ENCODE data around the gene FUT1.
A peak's percentile ranks its signal among the peaks of the same experiment; 100 is the strongest.
"Not testable (repeated sequence)": the region's sequence is repeated elsewhere in the genome, so short reads cannot be mapped to it uniquely, and the experiment has no call there.

Gene FUT1

DNA sequence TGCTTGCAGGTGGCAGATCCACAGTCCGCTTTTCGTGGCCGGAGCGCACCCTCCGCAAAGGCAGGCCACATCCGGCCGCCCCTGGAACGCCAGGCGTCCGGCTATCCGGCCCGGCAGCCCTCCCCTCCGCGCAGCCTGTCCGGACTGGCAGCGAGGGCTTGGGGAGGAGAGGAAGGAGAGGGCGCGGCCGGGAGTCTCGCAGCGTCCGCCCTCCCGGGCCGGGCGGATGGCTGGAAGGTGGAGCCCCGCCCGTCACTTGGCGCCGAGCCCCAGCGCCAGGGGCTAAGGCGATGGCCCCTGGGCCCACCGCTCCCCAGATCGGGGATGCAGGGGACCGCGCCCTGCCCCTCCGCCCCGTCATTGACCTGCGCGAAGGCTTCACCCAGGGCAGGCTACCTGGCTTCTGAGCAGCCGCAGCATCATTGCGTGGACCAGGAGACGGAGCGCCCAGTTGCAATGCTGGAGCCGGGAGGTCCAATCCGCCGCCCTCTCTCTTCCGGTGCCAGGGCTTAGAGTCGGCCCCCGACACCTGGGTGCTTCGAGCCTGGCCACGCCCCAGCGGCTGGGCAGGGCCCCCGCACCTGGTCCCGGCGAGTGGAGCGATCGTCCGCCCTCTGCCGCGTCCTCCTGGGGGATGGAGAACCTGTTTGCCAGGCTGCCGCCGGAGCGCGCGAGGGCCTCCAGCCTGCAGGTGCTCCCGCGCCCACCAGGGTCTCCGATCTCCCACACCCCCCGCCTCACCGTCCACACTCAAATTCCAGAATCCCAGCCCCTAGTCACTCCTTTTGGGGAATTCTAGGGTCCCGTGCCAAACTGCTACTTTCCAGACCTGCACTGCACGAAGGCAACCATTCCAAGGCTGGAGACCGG is at the start of gene FUT1:
TSS of gene FUT1 (minus strand) at position 146 of the 870 bp plus-strand sequence. CDS start 1,360 bp downstream, outside the sequence.
- DNase-seq (ENCODE audit: low spot score): no peak
- FAIRE-seq: no peak

DNA sequence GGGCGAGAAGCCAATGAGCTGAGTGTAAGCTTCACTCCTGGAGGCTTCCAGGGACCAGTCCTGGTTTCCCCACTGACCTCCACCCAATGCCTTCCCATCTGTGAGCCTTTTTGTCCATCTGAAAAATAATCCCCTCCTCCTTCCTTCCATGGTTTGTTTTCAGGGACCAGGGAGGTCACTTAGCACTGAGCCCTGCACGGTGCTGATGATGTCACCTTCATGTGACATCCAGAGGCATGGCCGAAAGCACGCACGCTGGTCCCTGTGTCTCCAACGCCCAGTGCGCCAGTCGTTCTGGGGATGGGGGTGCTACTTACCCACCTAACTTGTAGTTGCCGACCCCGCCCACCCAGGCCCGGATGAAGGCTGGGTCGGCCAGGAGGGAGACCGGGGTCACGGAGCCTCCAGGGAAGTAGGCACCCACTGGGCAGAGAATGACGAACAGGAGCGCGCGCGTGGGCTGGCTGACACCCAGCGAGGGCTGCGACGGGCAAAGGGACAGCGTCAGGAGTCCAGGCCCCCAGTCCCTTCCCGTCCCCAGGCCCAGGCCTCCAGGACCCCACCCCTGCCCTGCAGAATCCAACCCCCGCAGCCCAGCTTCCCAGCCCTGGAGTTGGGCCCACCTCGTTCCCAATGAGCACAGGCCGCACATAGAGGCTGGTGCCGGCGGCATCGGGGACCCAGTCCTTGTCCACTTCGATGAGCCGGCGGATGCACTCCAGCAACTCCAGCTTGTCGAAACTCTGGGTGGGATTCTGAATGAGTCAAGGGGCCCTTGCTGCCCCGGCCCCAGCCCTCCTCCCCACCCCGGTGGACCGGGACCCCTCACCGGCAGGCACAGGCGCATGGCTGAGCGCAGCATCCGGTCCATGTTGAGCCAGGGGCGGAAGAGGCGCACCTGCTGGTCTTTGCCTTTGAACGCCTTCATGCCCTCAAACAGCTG is 47.2 kb upstream of the FUT1 start:
- no peak for FAIRE-seq
- DNase-seq (ENCODE audit: low spot score): no peak

DNA sequence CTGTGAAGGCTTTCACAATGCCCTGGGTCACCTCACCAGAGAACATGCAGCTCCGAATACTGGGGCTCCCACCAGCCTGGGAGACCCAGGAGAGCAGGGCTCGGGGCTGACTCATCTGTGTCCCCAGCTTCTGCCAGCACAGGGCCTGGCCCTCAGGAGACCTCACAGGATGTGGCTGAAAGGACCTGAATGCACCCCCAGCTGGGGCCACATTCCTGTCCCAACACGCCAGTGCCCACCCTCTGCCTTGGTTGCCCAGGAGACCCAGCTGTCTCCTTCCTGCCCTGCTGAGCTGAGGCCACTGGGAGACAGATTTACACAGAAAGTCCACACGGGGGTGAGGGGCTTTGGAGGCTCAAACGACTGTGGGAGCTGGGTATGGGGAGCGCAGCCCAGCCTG is 46.5 kb upstream of the FUT1 start:
- no peak for FAIRE-seq
- DNase-seq (ENCODE audit: low spot score): no peak

DNA sequence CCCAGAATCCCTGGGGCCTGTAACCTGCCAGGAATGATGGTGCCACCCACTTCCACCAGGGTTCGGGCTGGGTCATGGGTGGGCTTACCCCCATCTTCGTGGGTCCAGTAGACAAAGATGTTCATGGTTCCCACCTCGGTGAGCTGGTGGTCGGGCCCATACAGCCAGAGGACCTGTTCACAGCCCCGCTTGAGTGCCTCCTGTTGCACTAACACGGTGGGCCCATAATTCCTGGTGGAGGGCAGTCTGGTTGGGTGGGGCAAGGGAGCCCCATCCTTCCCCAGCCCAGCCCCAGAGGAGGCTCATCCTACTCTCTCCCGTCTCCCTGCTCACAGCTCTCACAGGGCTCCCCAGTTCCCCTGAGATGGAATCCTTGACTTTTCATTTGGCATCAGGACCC is 44.7 kb upstream of the FUT1 start:
- FAIRE-seq: no peak

DNA sequence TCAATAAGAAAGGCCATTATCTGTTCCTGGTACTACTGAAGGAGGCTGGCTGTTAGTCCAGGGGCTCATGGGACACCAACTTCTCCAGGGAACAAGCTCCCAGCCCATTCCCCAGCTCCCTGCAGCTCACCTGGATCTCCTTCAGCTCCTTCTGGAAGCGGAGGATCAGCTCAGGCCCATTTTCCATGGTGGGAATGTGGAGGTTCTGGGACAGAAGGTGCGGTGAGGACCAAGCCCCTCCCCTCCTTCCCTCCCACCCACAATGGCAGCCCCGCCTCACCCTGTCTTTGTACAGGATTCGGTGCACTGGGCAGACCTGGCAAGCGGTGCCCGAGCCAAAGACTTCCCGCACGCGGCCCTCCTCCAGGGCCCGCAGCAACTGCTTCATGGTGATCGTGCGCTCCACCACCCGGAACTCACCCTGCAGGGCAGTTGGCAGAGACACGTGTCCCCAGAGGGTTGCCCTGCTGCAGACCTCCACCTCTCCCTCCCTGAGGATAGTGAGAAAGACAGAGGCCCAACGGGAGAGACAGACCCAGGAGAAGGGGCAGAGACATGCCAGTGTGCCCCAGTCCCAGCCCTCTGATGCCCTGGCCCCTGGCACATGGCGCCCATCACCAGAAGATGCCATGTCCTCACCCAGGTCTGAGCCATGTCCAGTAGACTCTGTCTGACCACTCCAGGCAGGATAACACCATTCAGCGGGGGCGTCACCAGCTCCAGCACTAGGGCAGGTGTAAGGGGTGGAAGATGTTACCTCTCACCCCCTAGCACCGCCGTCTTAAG is 44.0 kb upstream of the FUT1 start:
- FAIRE-seq (no peak), DNase-seq (ENCODE audit: low spot score) (no peak)

More for the DNA sequence above, 44.7 kb upstream of the FUT1 start:
- DNase-seq (ENCODE audit: low spot score): no peak

DNA sequence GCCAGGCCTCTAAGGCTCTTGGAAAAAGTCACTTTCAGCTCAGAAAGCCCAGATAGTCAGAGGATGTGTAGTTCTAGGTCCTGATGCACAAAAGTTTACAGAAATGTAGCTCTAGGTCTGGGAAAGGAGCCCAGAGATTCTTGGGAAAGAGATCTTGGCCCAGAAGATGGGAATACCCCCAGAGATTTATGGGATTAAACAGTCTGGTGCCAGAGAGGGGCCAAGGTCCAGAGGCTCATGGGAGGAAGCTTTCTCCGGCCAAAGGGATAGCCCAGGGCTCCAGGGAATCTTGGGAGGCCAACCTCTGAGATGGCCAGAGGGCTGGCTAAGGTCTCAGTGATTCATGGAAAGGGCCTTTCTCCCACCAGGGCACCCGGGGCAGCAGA is 43.2 kb upstream of the FUT1 start:
- no peak for FAIRE-seq
- no peak for DNase-seq (ENCODE audit: low spot score)

DNA sequence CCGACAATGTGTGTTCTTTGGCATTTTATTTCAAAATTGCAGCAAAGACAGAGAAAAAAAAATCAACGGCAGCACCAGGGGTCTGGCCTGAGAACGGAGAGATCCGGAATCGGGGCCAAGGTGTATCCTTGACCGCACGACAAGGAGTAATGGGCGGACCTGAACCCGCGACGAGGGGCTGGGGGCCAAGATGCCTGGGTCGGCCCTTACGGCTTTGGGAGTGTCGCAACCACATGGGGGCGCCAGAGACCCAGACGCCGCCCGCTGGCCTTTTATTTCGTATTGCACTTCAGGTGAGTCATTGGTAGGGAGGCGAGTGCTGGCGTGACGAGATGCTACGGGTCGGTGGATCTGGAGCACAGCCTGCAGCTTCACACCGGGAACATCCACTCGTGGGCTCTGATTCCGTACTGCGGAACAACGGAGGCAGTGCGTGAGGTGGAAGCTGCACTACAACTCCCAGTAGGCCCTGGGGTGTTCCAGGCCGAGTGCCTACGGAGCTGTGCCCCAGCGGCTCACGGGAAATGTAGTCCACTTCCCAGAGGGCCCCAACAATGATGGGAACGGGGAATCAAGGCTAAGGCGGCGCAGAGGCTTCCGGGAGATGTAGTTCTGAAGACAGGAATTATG is 42.7 kb upstream of the FUT1 start:
- DNase-seq (ENCODE audit: low spot score) (peak; percentile 85), FAIRE-seq (peak; percentile 75)

DNA sequence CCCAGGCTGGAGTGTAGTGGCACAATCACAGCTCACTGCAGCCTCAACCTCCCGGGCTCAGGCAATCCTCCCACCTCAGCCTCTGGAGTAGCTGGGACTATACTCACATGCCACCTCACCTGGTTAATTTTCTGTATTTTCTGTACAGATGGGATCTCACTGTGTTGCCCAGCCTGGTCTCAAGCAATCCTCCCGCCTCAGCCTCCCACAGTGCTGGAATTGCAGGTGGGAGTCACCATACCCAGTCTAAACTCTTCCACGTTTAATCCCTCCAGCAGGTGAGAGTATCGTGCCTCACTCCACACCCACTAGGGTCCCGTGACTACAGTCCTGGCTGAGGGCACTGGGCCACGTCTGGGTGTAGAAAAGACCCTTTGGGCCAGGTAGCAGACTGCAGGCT is 41.9 kb upstream of the FUT1 start:
- FAIRE-seq: no peak

DNA sequence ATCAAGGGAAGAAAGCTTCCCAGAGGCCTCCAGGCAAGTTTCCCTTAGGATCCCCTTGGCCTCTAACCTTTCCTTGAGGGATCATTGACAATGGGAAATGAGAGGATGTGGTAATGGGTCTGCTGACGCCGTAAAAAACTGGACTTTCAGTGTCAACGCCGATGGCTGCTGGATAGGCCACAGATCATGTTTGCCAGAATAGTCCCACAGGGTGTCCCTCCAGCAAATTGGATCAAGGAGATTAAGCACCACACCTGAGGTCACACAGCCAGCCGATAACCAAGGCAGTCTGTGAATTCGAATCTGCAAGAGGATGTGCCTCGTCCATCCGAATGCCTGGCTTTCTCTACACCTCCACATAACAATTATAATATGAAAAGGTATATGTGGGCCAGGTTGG is 40.8 kb upstream of the FUT1 start:
- FAIRE-seq (no peak), DNase-seq (ENCODE audit: low spot score) (no peak)

More for the DNA sequence above, 41.9 kb upstream of the FUT1 start:
- DNase-seq (ENCODE audit: low spot score): no peak

DNA sequence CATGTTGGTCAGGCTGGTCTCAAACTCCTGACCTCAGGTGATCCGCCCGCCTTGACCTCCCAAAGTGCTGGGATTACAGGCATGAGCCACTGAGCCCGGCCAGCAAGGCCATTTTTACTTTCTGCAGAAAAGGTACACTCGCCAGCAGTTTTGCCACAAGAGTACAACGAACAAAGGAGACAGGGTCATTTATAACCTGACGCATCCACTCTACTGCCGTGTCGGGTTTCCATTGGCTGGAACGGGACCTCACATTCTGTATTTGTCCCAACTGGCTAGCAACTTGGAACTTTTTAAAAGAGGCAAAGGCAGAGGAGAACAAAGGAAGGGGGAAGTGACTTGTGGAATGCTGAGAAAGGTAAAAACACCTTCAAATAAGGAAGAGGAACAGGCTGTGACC is 34.9 kb upstream of the FUT1 start:
- FAIRE-seq; DNase-seq (ENCODE audit: low spot score): not testable (repeated sequence)

DNA sequence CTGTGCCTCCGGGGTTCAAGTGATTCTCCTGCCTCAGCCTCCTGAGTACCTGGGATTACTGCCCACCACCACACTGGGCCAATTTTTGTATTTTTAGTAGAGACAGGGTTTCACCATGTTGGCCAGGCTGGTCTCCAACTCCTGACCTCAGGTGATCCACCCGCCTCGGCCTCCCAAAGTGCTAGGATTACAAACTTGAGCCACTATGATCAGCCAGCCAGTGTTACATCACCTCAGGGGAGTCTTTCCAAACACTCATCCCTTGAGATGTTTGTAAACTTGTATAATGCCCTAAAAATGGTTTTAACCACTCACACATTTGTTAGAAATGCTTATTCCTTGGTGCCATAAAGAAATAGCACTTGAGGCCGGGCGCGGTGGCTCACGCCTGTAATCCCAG is 34.0 kb upstream of the FUT1 start:
- FAIRE-seq; DNase-seq (ENCODE audit: low spot score): not testable (repeated sequence)

DNA sequence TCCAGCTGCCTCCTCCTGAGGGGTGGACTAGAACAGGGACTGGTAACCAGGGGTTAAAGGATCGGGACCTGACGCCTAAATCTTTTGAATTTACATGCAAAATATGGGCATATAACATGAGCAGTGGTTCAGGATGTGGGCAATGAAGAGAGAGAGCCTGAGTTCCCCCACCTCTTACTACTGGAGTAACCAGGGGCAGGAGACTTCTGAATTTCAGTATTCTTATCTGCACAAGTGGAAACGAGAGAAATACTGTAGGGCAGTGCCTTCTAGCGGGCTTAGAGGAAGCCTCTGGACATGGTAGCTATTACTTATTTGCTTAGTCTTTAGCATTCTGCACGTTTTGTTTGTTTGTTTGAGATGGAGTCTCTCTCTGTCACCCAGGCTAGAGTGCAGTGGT is 32.1 kb upstream of the FUT1 start:
- no peak for FAIRE-seq
- no peak for DNase-seq (ENCODE audit: low spot score)

DNA sequence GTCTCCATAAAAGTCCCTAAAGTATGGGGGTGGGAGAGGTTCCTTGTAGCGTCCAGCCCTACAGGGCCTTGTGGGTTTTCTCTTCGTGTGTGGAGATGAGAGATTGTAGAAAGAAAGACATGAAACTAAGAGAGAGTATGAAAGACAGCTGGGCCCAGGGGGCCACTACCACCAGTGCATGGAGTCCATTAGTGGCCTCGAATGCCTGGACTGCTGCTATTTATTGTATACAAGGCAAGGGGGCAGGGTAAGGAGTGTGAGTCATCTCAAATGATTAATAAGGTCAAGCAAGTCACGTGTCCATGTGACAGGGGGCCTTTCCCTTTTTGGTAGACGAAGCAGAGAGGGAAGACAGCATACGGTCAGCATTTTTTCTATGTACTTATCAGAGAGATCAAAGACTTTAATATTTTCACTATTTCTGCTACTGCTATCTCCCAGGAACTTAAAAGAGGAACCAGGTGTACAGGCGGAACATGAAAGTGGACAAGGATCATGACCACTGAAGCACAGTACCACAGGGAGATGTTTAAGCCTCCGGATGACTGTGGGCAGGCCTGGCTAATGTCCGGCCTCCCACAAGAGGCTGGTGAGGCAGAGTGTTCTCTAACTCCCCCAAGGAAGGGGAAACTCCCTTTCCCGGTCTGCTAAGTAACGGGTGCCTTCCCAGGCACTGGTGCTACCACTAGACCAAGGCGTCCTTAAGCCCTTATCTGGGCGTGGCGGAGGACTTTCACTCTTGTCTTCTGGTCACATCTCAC is 28.4 kb upstream of the FUT1 start:
- peak; percentile 82 for FAIRE-seq
- DNase-seq (ENCODE audit: low spot score): peak; percentile 77

DNA sequence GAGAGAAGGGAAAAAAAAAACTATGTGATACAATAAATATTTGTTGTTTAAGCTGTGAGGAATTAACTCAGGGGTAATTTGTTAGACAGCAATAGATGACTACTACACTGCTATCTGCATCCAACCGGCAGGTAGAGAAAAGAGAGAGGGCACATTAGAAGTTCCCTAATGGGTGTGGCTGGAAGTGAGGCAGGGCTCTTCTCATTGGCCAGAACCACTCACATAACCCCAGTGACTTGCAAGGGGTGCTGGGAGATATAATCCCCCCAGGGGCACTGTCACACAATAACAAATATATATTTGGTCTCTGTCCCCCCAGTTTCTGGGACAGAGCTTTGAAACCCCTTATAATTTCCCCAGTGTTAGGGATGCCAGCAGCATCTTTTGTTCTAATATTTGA is 27.2 kb upstream of the FUT1 start:
- FAIRE-seq (no peak), DNase-seq (ENCODE audit: low spot score) (no peak)

DNA sequence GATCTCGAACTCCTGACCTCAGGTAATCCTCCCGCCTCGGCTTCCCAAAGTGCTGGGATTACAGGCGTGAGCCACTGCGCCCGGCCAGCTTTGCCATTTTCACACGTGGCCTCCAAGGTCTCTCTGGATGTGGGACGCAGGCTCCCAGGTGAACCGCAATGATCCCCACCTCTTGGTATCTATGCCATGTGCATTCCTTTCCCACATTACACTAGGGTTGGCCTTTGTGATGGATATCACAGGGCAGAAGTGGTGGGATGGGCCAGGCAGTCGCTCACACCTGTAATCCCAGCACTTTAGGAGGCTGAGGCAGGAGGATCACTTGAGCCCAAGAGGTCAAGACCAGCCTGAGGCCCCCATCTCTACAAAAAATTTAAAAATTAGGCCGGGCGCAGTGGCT is 25.3 kb upstream of the FUT1 start:
- no peak for DNase-seq (ENCODE audit: low spot score)
- no peak for FAIRE-seq

DNA sequence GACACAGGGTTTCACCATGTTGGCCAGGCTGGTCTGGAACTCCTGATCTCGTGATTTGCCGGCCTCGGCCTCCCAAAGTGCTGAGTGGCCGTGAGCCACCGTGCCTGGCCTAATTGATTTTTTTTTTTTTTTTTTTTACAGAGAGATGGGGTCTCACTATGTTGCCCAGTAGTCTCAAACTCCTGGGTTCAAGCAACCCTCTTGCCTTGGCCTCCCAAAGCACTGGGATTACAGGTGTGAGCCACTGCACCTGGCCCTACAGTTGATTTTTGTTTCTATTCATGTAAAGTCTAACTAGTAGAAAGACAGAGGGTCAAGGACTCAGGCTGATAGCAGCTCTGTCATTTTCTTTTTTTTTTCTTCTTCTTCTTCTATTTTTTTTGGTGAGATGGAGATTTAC is 24.7 kb upstream of the FUT1 start:
- DNase-seq (ENCODE audit: low spot score) (no peak), FAIRE-seq (no peak)

DNA sequence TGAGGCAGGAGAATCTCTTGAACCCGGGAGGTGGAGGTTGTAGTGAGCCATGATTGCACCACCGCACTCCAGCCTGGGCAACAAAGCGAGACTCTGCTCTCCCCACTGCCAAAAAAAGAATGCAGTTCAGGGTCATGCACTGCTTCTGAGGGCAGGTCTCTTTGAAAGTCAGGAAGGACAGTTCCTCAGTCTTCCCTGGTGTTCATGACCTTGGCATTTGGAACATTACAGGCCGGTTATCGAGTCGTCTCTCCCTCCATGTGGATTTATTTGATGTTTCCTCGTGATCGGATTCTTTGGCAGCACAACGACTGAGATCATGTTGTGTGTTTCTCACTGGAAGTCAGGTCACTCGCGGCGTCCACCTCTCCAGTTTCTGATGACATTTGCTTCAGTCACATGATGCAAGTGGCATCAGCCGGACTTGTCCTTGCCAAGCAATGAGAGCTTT is 20.1 kb upstream of the FUT1 start:
- no peak for DNase-seq (ENCODE audit: low spot score)
- FAIRE-seq: no peak

DNA sequence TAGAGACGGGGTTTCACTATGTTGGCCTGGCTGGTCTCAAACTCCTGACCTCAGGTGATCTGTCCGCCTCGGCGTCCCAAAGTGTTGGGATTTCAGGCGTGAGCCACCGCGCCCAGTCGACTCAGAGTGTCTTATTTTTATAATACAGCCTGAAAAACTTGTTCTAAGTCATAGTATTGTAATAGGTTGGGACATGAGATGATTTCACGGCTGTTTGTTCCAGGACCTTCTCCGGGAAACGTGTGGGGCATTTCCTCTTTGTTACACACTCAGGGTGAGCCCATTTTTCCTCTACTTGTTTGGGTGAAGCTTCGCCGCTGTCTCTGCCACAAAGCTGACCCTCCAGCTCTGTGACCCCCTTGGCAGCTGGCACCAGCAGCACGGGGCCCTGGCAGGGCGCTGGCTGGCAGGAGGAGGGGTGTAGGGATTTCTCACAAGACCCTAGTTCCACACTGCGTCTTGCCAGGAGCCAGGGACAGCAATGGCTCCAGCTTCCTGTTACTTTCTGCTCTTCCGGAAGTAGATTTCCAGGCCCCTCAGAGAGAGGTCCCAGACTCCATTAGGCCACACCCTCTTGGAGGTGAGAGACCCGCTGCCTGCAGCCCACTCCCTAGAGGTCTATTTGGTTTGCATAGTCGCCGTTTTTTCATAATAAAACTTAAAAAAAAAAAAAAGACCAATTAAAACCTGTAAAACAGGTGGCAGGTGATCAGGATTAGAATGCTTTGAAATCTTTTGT is 18.5 kb upstream of the FUT1 start:
- no peak for DNase-seq (ENCODE audit: low spot score)
- FAIRE-seq: no peak

DNA sequence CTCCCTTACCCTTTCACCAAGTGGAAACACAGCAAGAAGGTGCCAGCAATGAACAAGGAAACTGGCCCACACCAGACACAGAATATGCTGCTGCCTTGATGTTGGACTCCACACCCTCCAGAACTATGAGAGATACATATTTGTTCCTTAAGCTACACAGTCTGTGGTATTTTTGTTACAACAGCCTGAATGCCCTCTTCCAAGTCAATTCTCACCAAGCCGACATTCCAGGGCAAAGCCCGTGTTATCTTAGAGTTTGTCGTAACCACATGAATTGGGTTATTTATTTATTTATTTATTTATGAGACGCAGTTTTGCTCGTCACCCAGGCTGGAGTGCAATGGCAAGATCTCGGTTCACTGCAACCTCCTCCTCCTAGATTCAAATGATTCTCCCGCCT is 17.8 kb upstream of the FUT1 start:
- DNase-seq (ENCODE audit: low spot score) (no peak), FAIRE-seq (no peak)

Data from RCC 7860 (cell line).